SK-N-MC (cell line): ENCODE data around the gene MAN2A2.

Source experiments
- EZH2 ChIP-seq: fragments of 200-600 bp; sonication (generic); IDR thresholded peaks from one replicate; pipeline ENCODE4 v1.6.1; 2017; ENCODE audit warnings: antibody characterized with exemption
- FOXP2 ChIP-seq: optimal IDR thresholded peaks from 2 replicates; pipeline ENCODE3; 2011; ENCODE audit warnings: mild to moderate bottlenecking, moderate library complexity; ENCODE audit not compliant: insufficient read depth; ENCODE audit errors: extremely low read length, control extremely low read depth
- POLR2AphosphoS5 ChIP-seq: IDR thresholded peaks from 2 replicates; pipeline ENCODE4 v1.6.1; 2012; ENCODE audit warnings: mild to moderate bottlenecking, low read depth, low read length, borderline replicate concordance

GRCh38 chr15:90885432-90886290 lies 17.4 kb upstream of the MAN2A2 start:
- TF ChIP-seq POLR2AphosphoS5 (no peak), EZH2 (no peak), FOXP2 (no peak)
